GM12878 (cell line): ENCODE data around the gene PRRG3. TPM values are rescaled to one million over a fixed set of nuclear protein-coding genes. Genes with fewer than 3 reads are reported as not detected.

ENCODE experiments used
- ATAC-seq: fragments of 200-7000 bp; cut with Tn5 transposase; 3 replicates; pipeline ENCODE4 v1.9.1; 2020; ENCODE audit warnings: mild to moderate bottlenecking, moderate library complexity
- BruUV-seq: library from RNA; stranded (reverse); fragments of 400-500 nt; replicated peaks from 2 replicates; lab custom pipeline; 2021; lab: Mats Ljungman, UMichigan
- CTCF ChIA-PET: fragments of 300-600 bp; sonication (Branson Sonifier 250); formaldehyde crosslinking; extraction: SDS; loops from one replicate; lab custom pipeline; 2021; ENCODE audit warnings: inconsistent platforms; lab: Yijun Ruan, JAX
- POLR2A ChIA-PET: fragments of 350-600 bp; formaldehyde crosslinking; extraction: SDS; loops from one replicate; lab custom pipeline; 2021; ENCODE audit warnings: inconsistent platforms; lab: Charles Lee
- RAD21 ChIA-PET: fragments of 300-600 bp; sonication (Branson Sonifier 250); formaldehyde crosslinking; loops from one replicate; lab custom pipeline; 2023; ENCODE audit warnings: antibody characterized with exemption; ENCODE audit not compliant: unreplicated experiment; lab: Charles Lee
- SMC1A ChIA-PET: fragments of 300-600 bp; sonication (Branson Sonifier 250); formaldehyde crosslinking; loops from one replicate; lab custom pipeline; 2023; ENCODE audit not compliant: unreplicated experiment, uncharacterized antibody; lab: Charles Lee
- DNase-seq: peaks from one replicate; pipeline ENCODE4 v3.0.0-alpha.2; 2011; ENCODE audit warnings: low read depth, low spot score
- FAIRE-seq: peaks from 3 replicates; lab custom pipeline; 2011; peaks lifted over from hg19 to GRCh38; lab: Jason Lieb, UNC
- H2AFZ ChIP-seq: 2 replicates; pipeline ENCODE4 v1.6.0; 2011; ENCODE audit warnings: low read depth, low read length, control low read depth; ENCODE audit not compliant: control insufficient read depth
- H3K27ac ChIP-seq: 2 replicates; pipeline ENCODE4 v1.5.1; 2011; ENCODE audit warnings: control low read depth; ENCODE audit not compliant: control insufficient read depth, insufficient read depth
- H3K27me3 ChIP-seq, 2 experiments: replicated peaks in 1 of 2; 2 replicates each; pipeline versions ENCODE4 v1.6.0 to v1.6.1; 2011; ENCODE audit warnings: low read length in 1 of 2; ENCODE audit not compliant: control insufficient read depth in 2 of 2, insufficient read depth in 2 of 2
- H3K36me3 ChIP-seq, 2 experiments: 2 replicates each; pipeline ENCODE4 v1.5.1; 2011; ENCODE audit warnings: low read length in 1 of 2; ENCODE audit not compliant: control insufficient read depth in 2 of 2, insufficient read depth in 2 of 2
- H3K4me1 ChIP-seq: 2 replicates; pipeline ENCODE4 v1.6.1; 2011; ENCODE audit warnings: mild to moderate bottlenecking, low read length, moderate library complexity, mixed read lengths; ENCODE audit not compliant: control insufficient read depth, insufficient read depth
- H3K4me2 ChIP-seq: 2 replicates; pipeline ENCODE4 v1.6.0; 2011; ENCODE audit warnings: control low read depth; ENCODE audit not compliant: control insufficient read depth, insufficient read depth
- H3K4me3 ChIP-seq: fragments of 200-600 bp; sonication (generic); 2 replicates; pipeline ENCODE4 v1.5.1; 2016
- H3K79me2 ChIP-seq: 2 replicates; pipeline ENCODE4 v1.6.0; 2011; ENCODE audit warnings: low read length; ENCODE audit not compliant: control insufficient read depth, insufficient read depth
- H3K9ac ChIP-seq: 2 replicates; pipeline ENCODE4 v1.8.0; 2011; ENCODE audit warnings: low read length, control low read depth, mixed read lengths; ENCODE audit not compliant: control insufficient read depth, insufficient read depth
- H3K9me3 ChIP-seq: replicated peaks from 3 replicates; pipeline ENCODE4 v1.5.1; 2011; ENCODE audit warnings: mild to moderate bottlenecking, low read length; ENCODE audit not compliant: control insufficient read depth, insufficient read depth
- H4K20me1 ChIP-seq: 2 replicates; pipeline ENCODE4 v1.6.0; 2011; ENCODE audit not compliant: control insufficient read depth, insufficient read depth
- CUX1 ChIP-seq: IDR thresholded peaks from 2 replicates; pipeline ENCODE4 v1.6.1; 2012; ENCODE audit warnings: improper control_type of control experiment, low read depth, low read length; ENCODE audit not compliant: insufficient replicate concordance
- EED ChIP-seq: sonication (generic); IDR thresholded peaks from 2 replicates; pipeline ENCODE4 v1.6.1; 2016; ENCODE audit warnings: antibody characterized with exemption, low read depth
- ESRRA ChIP-seq: IDR thresholded peaks from 2 replicates; pipeline ENCODE4 v1.6.1; 2012; ENCODE audit warnings: mild to moderate bottlenecking, low read length, improper control_type of control experiment
- EZH2 ChIP-seq: IDR thresholded peaks from 2 replicates; pipeline ENCODE4 v1.6.1; 2012; ENCODE audit warnings: low read depth, mild to moderate bottlenecking, control low read depth, inconsistent platforms, low read length, borderline replicate concordance; ENCODE audit not compliant: control insufficient read depth
- JUNB ChIP-seq: IDR thresholded peaks from 2 replicates; pipeline ENCODE4 v1.6.1; 2016; ENCODE audit warnings: antibody characterized with exemption, mild to moderate bottlenecking
- MTA3 ChIP-seq: IDR thresholded peaks from 2 replicates; pipeline ENCODE4 v1.6.1; 2012; ENCODE audit warnings: low read length, inconsistent platforms, borderline replicate concordance
- ZNF622 ChIP-seq: fragments of 450-650 bp; IDR thresholded peaks from 2 replicates; pipeline ENCODE4 v1.6.1; 2017; ENCODE audit warnings: mild to moderate bottlenecking, inconsistent platforms
- WGBS: methylation state at CpG from one replicate; pipeline ENCODE4 v1.1.6; 2016; ENCODE audit warnings: low lambda C conversion rate; ENCODE audit not compliant: insufficient replicate concordance, insufficient coverage; ENCODE audit errors: missing lambda C conversion rate; 5-methylcytosine and 5-hydroxymethylcytosine counted together
- in situ Hi-C: fragments of 300-500 bp; cut with MboI; formaldehyde crosslinking; loops from 9 replicates; pipeline ENCODE4 v1.14.3; 2018; ENCODE audit warnings: mixed read lengths
- intact Hi-C: fragments of 100-400 bp; cut with micrococcal nuclease; formaldehyde crosslinking; loops from one replicate; pipeline ENCODE4 v1.14.2; 2022; ENCODE audit not compliant: unreplicated experiment
- polyA plus RNA-seq, 11 experiments: library from polyadenylated mRNA; depleted of rRNA in 4 of 11; unstranded in 6 of 11; stranded (reverse) in 5 of 11; fragments of >200 nt; fragmentation: Nextera tagmentation in 4 of 11; fragmentation: Illumina TruSeq in 1 of 11; extraction: Ambion mirVana in 4 of 11; extraction: Trizol in 1 of 11; gene quantifications; 1 replicate in 1 of 11; 2 replicates in 10 of 11; pipeline versions ENCODE4 v1.2.1 to v1.2.3, GENCODE V29; 2011 to 2016; ENCODE audit warnings: inconsistent platforms in 2 of 11, missing spikeins in 2 of 11, low read depth in 1 of 11
- total RNA-seq, 4 experiments: library from RNA; depleted of rRNA in 3 of 4; stranded (reverse); fragments of >200 nt in 3 of 4; fragmentation: Illumina TruSeq in 1 of 4; extraction: Trizol in 1 of 4; gene quantifications; 2 replicates each; pipeline versions ENCODE4 v1.2.1 to v1.2.3, GENCODE V29; 2013 to 2021

Gene PRRG3
- total and polyA plus RNA-seq, 10 of the 15 experiments (the other 5 are each of a cell fraction or from before 2014, with no cell fraction given): under 0.01 TPM; not detected in 9

- no peak for TF ChIP-seq CUX1
- no peak for TF ChIP-seq ESRRA
- TF ChIP-seq ZNF622: no peak
- no peak for TF ChIP-seq EED
- TF ChIP-seq MTA3: no peak
Measured at GRCh38 chrX:151714362-151714761, 19.1 kb downstream of the PRRG3 start (continued).

- H3K4me1 ChIP-seq: no peaks in the 10 kb centered on the region
- H3K27me3 ChIP-seq: no peaks in the 10 kb centered on the region
- DNase-seq (no peak), FAIRE-seq (no peak), ATAC-seq (no peak)
- no peaks in the 10 kb centered on the region for H3K79me2 ChIP-seq
- no peaks in the 10 kb centered on the region for H3K9me3 ChIP-seq
- H2AFZ ChIP-seq: no peak within 1 kb of the TSS
- no peaks in the 10 kb centered on the region for H4K20me1 ChIP-seq
- H3K4me3 ChIP-seq: no peak within 1 kb of the TSS
- RAD21 ChIA-PET: no interaction called here
- SMC1A ChIA-PET: interaction anchor here (0.6 kb wide), 1 partner anchor 16 kb away, joined by 3 read pairs; no protein-coding TSS in a partner anchor
- POLR2A ChIA-PET: no interaction called here
- intact Hi-C loops: no loop called here
- WGBS: 14% methylated on average over 3 of the region's 3 CpGs
- no TSS peak for BruUV-seq
- no peak within 1 kb of the TSS for H3K9ac ChIP-seq
- in situ Hi-C loops: no loop called here
- H3K36me3 ChIP-seq: no peaks in the 10 kb centered on the region
- no peak within 1 kb of the TSS for H3K27ac ChIP-seq
- CTCF ChIA-PET: no interaction called here
- no peak within 1 kb of the TSS for H3K4me2 ChIP-seq
- TF ChIP-seq EZH2 (no peak), JUNB (no peak)
Measured at GRCh38 chrX:151715752-151716151, 20.5 kb downstream of the PRRG3 start, which contains the start of gene FATE1. FATE1 (plus strand) TSS chrX:151716035; CDS start chrX:151716120, 85 bp downstream.
